ENCODE measurements around the gene GNPAT.

GNPAT gene

GRCh38 chr1:231196728-231197127, 44.3 kb upstream of the GNPAT start:
- TF ChIP-seq CTCF (conservative IDR thresholded peaks at IDR 0.05; ENCODE audit: low read depth, low read length) = no peak
- no peak overlapping the region for H3K4me3 ChIP-seq (ENCODE audit: low read depth, low read length)
- DNase-seq (ENCODE audit: low read depth) = no peak

- TF ChIP-seq CTCF (conservative IDR thresholded peaks at IDR 0.05; ENCODE audit: low read depth, low read length) = no peak
- H3K4me3 ChIP-seq (ENCODE audit: low read depth, low read length) = no peak overlapping the region
- DNase-seq (ENCODE audit: low read depth) = no peak
These were observed 41.1 kb upstream of the GNPAT start for GRCh38 chr1:231199868-231200267.

- no peak for TF ChIP-seq CTCF (conservative IDR thresholded peaks at IDR 0.05; ENCODE audit: low read depth, low read length)
- no peak overlapping the region for H3K4me3 ChIP-seq (ENCODE audit: low read depth, low read length)
- DNase-seq (ENCODE audit: low read depth) = peak; percentile 41
These were observed 40.5 kb upstream of the GNPAT start for GRCh38 chr1:231200388-231201031.

- H3K4me3 ChIP-seq (ENCODE audit: low read depth, low read length) = no peak overlapping the region
- DNase-seq (ENCODE audit: low read depth) = no peak
- TF ChIP-seq CTCF (conservative IDR thresholded peaks at IDR 0.05; ENCODE audit: low read depth, low read length) = no peak
These were observed 39.5 kb upstream of the GNPAT start for GRCh38 chr1:231201375-231201978.

GRCh38 chr1:231201979-231202633, 38.9 kb upstream of the GNPAT start:
- no peak for TF ChIP-seq CTCF (conservative IDR thresholded peaks at IDR 0.05; ENCODE audit: low read depth, low read length)
- H3K4me3 ChIP-seq (ENCODE audit: low read depth, low read length) = no peak overlapping the region
- no peak for DNase-seq (ENCODE audit: low read depth)

GRCh38 chr1:231203259-231204057, 37.6 kb upstream of the GNPAT start:
- TF ChIP-seq CTCF (conservative IDR thresholded peaks at IDR 0.05; ENCODE audit: low read depth, low read length) = no peak
- H3K4me3 ChIP-seq (ENCODE audit: low read depth, low read length) = no peak overlapping the region
- DNase-seq (ENCODE audit: low read depth) = no peak
